SK-N-SH treated with all-trans-retinoic acid at 6 μM for 48 hours (cell line): Measurements from ENCODE around the gene CASKIN1.

Source experiments
- CSRNP3 ChIP-seq: fragments of 250-450 bp; sonication (Bioruptor Pico); IDR thresholded peaks from 2 replicates; pipeline ENCODE4 v1.5.1; 2021; ENCODE audit warnings: mild to moderate bottlenecking, moderate library complexity
- PATZ1 ChIP-seq: fragments of 250-450 bp; sonication (Bioruptor Pico); IDR thresholded peaks from 2 replicates; pipeline ENCODE4 v1.8.0; 2020; ENCODE audit warnings: mild to moderate bottlenecking, moderate library complexity, borderline replicate concordance
- RARB ChIP-seq: fragments of 250-450 bp; sonication (Bioruptor Pico); IDR thresholded peaks from 2 replicates; pipeline ENCODE4 v1.8.0; 2021; ENCODE audit warnings: mild to moderate bottlenecking, moderate library complexity
- ZFP30 ChIP-seq: fragments of 450-650 bp; formaldehyde crosslinking; IDR thresholded peaks from 2 replicates; pipeline ENCODE4 v1.5.0; 2022; ENCODE audit warnings: mild to moderate bottlenecking, moderate library complexity

- TF ChIP-seq CSRNP3 (no peak), RARB (CRISPR knock-in tag) (no peak), ZFP30 (no peak), PATZ1 (no peak)
These were observed 39.6 kb downstream of the CASKIN1 start for GRCh38 chr16:2156849-2157224.
